GM23338 (cell line): Measurements from ENCODE around the gene THSD4. TPM values are rescaled to one million over a fixed set of nuclear protein-coding genes. Genes with fewer than 3 reads are reported as not detected.

Source experiments
- ATAC-seq: fragments of 200-7000 bp; cut with Tn5 transposase; 3 replicates; pipeline ENCODE4 v1.9.1; 2020
- DNase-seq: peaks from one replicate; pipeline ENCODE4 v3.0.0-alpha.2; 2015; ENCODE audit warnings: low spot score
- H2AFZ ChIP-seq: fragments of 200-600 bp; sonication (generic); 2 replicates; pipeline ENCODE4 v1.8.0; 2016; ENCODE audit warnings: antibody characterized with exemption, mild to moderate bottlenecking, moderate library complexity
- H3F3A ChIP-seq: fragments of 200-600 bp; sonication (generic); replicated peaks from 2 replicates; pipeline ENCODE4 v1.8.0; 2017; ENCODE audit warnings: antibody characterized with exemption, mixed run types, low read depth
- H3K27ac ChIP-seq: fragments of 200-600 bp; sonication (generic); 2 replicates; pipeline ENCODE4 v1.6.1; 2016; ENCODE audit warnings: low read depth
- H3K27me3 ChIP-seq: fragments of 200-600 bp; sonication (generic); 2 replicates; pipeline ENCODE4 v1.8.0; 2016; ENCODE audit warnings: mild to moderate bottlenecking, mixed run types, moderate library complexity; ENCODE audit not compliant: insufficient read depth
- H3K36me3 ChIP-seq: fragments of 200-600 bp; sonication (generic); 2 replicates; pipeline ENCODE4 v1.8.0; 2016; ENCODE audit warnings: mild to moderate bottlenecking; ENCODE audit not compliant: insufficient read depth
- H3K4me1 ChIP-seq: fragments of 200-600 bp; sonication (generic); 2 replicates; pipeline ENCODE4 v1.8.0; 2016; ENCODE audit warnings: mild to moderate bottlenecking, moderate library complexity; ENCODE audit not compliant: insufficient read depth
- H3K4me2 ChIP-seq: fragments of 200-600 bp; sonication (generic); 2 replicates; pipeline ENCODE4 v1.7.1; 2017; ENCODE audit warnings: mixed run types
- H3K4me3 ChIP-seq: fragments of 200-600 bp; sonication (generic); 2 replicates; pipeline ENCODE4 v1.6.1; 2016; ENCODE audit warnings: mixed run types
- H3K79me2 ChIP-seq: fragments of 200-600 bp; sonication (generic); replicated peaks from 2 replicates; pipeline ENCODE4 v1.8.0; 2017; ENCODE audit warnings: mild to moderate bottlenecking; ENCODE audit not compliant: insufficient read depth
- H3K9me2 ChIP-seq: fragments of 200-600 bp; sonication (generic); 2 replicates; pipeline ENCODE4 v1.8.0; 2017; ENCODE audit not compliant: insufficient read depth
- H4K20me1 ChIP-seq: fragments of 200-600 bp; sonication (generic); replicated peaks from 2 replicates; pipeline ENCODE4 v1.8.0; 2017; ENCODE audit warnings: mild to moderate bottlenecking; ENCODE audit not compliant: insufficient read depth
- H3K27ac Mint-ChIP-seq: 2 replicates; pipeline ENCODE4 v1.8.0; 2020; ENCODE audit warnings: inconsistent platforms, mild to moderate bottlenecking, moderate library complexity, mixed read lengths
- H3K27me3 Mint-ChIP-seq: 3 replicates; pipeline ENCODE4 v1.8.0; 2022; ENCODE audit warnings: low read depth, mild to moderate bottlenecking, moderate library complexity, mixed read lengths, inconsistent platforms; ENCODE audit not compliant: insufficient read depth, poor library complexity
- H3K36me3 Mint-ChIP-seq: 3 replicates; pipeline ENCODE4 v1.8.0; 2021; ENCODE audit warnings: low read depth, mild to moderate bottlenecking, inconsistent platforms, moderate library complexity, mixed read lengths
- H3K4me1 Mint-ChIP-seq: 3 replicates; pipeline ENCODE4 v1.8.0; 2020; ENCODE audit warnings: mild to moderate bottlenecking, inconsistent platforms, mixed read lengths
- H3K4me3 Mint-ChIP-seq: 3 replicates; pipeline ENCODE4 v1.8.0; 2021; ENCODE audit warnings: moderate library complexity, mild to moderate bottlenecking, inconsistent platforms, mixed read lengths
- H3K9me3 Mint-ChIP-seq: 3 replicates; pipeline ENCODE4 v1.8.0; 2020; ENCODE audit warnings: moderate library complexity, mild to moderate bottlenecking, inconsistent platforms, mixed read lengths
- CREB1 ChIP-seq: fragments of 250-450 bp; sonication (Bioruptor Pico); IDR thresholded peaks from 2 replicates; pipeline ENCODE4 v1.5.0; 2020; ENCODE audit warnings: low read depth, mild to moderate bottlenecking, moderate library complexity
- EZH2 ChIP-seq: fragments of 200-600 bp; sonication (generic); IDR thresholded peaks from one replicate; pipeline ENCODE4 v1.8.0; 2017; ENCODE audit warnings: antibody characterized with exemption, mild to moderate bottlenecking, low read depth; ENCODE audit not compliant: unreplicated experiment
- EZH2phosphoT487 ChIP-seq: fragments of 200-600 bp; sonication (generic); IDR thresholded peaks from one replicate; pipeline ENCODE4 v1.8.1; 2018; ENCODE audit warnings: antibody characterized with exemption; ENCODE audit not compliant: unreplicated experiment
- JUNB ChIP-seq: IDR thresholded peaks from one replicate; pipeline ENCODE4 v1.6.1; 2016; ENCODE audit warnings: antibody characterized with exemption; ENCODE audit not compliant: unreplicated experiment
- NANOG ChIP-seq: IDR thresholded peaks from 2 replicates; pipeline ENCODE4 v1.6.1; 2016; ENCODE audit warnings: antibody characterized with exemption, borderline replicate concordance
- POLR2AphosphoS5 ChIP-seq: IDR thresholded peaks from 2 replicates; pipeline ENCODE4 v1.6.1; 2016; ENCODE audit warnings: antibody characterized with exemption, low read depth
- REST ChIP-seq: IDR thresholded peaks from one replicate; pipeline ENCODE4 v1.6.1; 2018; ENCODE audit warnings: antibody characterized with exemption; ENCODE audit not compliant: unreplicated experiment
- STAT1 ChIP-seq: IDR thresholded peaks from one replicate; pipeline ENCODE4 v1.6.1; 2016; ENCODE audit warnings: antibody characterized with exemption; ENCODE audit not compliant: unreplicated experiment
- ZNF114 ChIP-seq: fragments of 250-450 bp; sonication (Bioruptor Pico); IDR thresholded peaks from 2 replicates; pipeline ENCODE4 v1.5.0; 2020; ENCODE audit warnings: mild to moderate bottlenecking, moderate library complexity
- ZNF331 ChIP-seq: fragments of 250-450 bp; sonication (Bioruptor Pico); IDR thresholded peaks from 2 replicates; pipeline ENCODE4 v1.5.0; 2020; ENCODE audit warnings: low read depth, mild to moderate bottlenecking, moderate library complexity
- ZNF462 ChIP-seq: fragments of 250-450 bp; sonication (Bioruptor Pico); IDR thresholded peaks from 2 replicates; pipeline ENCODE4 v1.5.0; 2020; ENCODE audit warnings: mild to moderate bottlenecking, moderate library complexity
- polyA plus RNA-seq: library from polyadenylated mRNA; unstranded; fragments of >200 nt; fragmentation: Nextera tagmentation; extraction: Ambion mirVana; gene quantifications from 2 replicates; pipeline ENCODE4 v1.2.1, GENCODE V29; 2016
- total RNA-seq: library from RNA; depleted of rRNA; stranded (reverse); fragments of >200 nt; shearing (Covaris generic); gene quantifications from 2 replicates; pipeline ENCODE4 v1.2.3, GENCODE V29; 2014
- TF ChIP-seq, protein P1 (sequence below), 2 experiments: fragments of 200-600 bp in 1 of 2; sonication (generic) in 1 of 2; conservative IDR thresholded peaks; 2 replicates each; pipeline versions ENCODE4 v1.5.1 to v1.6.1; 2016 to 2017; ENCODE audit warnings: antibody characterized with exemption in 2 of 2, low read depth in 2 of 2, mild to moderate bottlenecking in 2 of 2, moderate library complexity in 1 of 2
- TF ChIP-seq, protein P2 (sequence below): IDR thresholded peaks from 2 replicates; pipeline ENCODE4 v1.6.1; 2016; ENCODE audit warnings: antibody characterized with exemption

The THSD4 gene
- total and polyA plus RNA-seq, 2 experiments from 2014 or later: 2.0 to 7.4 TPM

- ATAC-seq (no peak), DNase-seq (no peak)
- no peaks in the 10 kb centered on the region for H3K9me2 ChIP-seq
- no peak overlapping the region for H2AFZ ChIP-seq
- no peak for TF ChIP-seq ZNF331
- no peak for TF ChIP-seq JUNB
- TF ChIP-seq, protein P1, sequence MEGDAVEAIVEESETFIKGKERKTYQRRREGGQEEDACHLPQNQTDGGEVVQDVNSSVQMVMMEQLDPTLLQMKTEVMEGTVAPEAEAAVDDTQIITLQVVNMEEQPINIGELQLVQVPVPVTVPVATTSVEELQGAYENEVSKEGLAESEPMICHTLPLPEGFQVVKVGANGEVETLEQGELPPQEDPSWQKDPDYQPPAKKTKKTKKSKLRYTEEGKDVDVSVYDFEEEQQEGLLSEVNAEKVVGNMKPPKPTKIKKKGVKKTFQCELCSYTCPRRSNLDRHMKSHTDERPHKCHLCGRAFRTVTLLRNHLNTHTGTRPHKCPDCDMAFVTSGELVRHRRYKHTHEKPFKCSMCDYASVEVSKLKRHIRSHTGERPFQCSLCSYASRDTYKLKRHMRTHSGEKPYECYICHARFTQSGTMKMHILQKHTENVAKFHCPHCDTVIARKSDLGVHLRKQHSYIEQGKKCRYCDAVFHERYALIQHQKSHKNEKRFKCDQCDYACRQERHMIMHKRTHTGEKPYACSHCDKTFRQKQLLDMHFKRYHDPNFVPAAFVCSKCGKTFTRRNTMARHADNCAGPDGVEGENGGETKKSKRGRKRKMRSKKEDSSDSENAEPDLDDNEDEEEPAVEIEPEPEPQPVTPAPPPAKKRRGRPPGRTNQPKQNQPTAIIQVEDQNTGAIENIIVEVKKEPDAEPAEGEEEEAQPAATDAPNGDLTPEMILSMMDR (conservative IDR thresholded peaks at IDR 0.05; ENCODE audit: low read depth in 2 of 2): no peak
- TF ChIP-seq REST: no peak
- no peak for TF ChIP-seq STAT1
- TF ChIP-seq EZH2phosphoT487: no peak
- no peak for TF ChIP-seq POLR2AphosphoS5
- no peak for TF ChIP-seq NANOG
- no peak for TF ChIP-seq ZNF462 (CRISPR knock-in tag)
- no peak for TF ChIP-seq ZNF114
- TF ChIP-seq, protein P2, sequence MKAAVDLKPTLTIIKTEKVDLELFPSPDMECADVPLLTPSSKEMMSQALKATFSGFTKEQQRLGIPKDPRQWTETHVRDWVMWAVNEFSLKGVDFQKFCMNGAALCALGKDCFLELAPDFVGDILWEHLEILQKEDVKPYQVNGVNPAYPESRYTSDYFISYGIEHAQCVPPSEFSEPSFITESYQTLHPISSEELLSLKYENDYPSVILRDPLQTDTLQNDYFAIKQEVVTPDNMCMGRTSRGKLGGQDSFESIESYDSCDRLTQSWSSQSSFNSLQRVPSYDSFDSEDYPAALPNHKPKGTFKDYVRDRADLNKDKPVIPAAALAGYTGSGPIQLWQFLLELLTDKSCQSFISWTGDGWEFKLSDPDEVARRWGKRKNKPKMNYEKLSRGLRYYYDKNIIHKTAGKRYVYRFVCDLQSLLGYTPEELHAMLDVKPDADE: no peak
- no peak for TF ChIP-seq CREB1 (CRISPR knock-in tag)
- no peak for TF ChIP-seq EZH2
- H3K27ac Mint-ChIP-seq: no peak overlapping the region
- H4K20me1 ChIP-seq: no peaks in the 10 kb centered on the region
- no peak overlapping the region for H3K4me3 Mint-ChIP-seq
- no peaks in the 10 kb centered on the region for H3K36me3 Mint-ChIP-seq
- H3K4me1 ChIP-seq: no peaks in the 10 kb centered on the region
- no peaks in the 10 kb centered on the region for H3F3A ChIP-seq
- H3K27me3 ChIP-seq: no peaks in the 10 kb centered on the region
- no peaks in the 10 kb centered on the region for H3K36me3 ChIP-seq
- H3K27ac ChIP-seq: no peak overlapping the region
- H3K27me3 Mint-ChIP-seq: peaks cover 3% of the 10 kb centered on the region
- H3K79me2 ChIP-seq: no peaks in the 10 kb centered on the region
- H3K4me2 ChIP-seq: no peak overlapping the region
- no peaks in the 10 kb centered on the region for H3K9me3 Mint-ChIP-seq
- H3K4me3 ChIP-seq: no peak overlapping the region
- H3K4me1 Mint-ChIP-seq: no peaks in the 10 kb centered on the region
These were observed 674.3 kb downstream of the THSD4 start for GRCh38 chr15:71789616-71790015.
